GM12878 (cell line): ENCODE results near the gene GTF2IRD1. TPM values are rescaled to one million over a fixed set of nuclear protein-coding genes. Genes with fewer than 3 reads are reported as not detected.

ENCODE experiments used
- ATAC-seq: fragments of 200-7000 bp; cut with Tn5 transposase; 3 replicates; pipeline ENCODE4 v1.9.1; 2020; ENCODE audit warnings: mild to moderate bottlenecking, moderate library complexity
- BruUV-seq: library from RNA; stranded (reverse); fragments of 400-500 nt; replicated peaks from 2 replicates; lab custom pipeline; 2021; lab: Mats Ljungman, UMichigan
- CTCF ChIA-PET: fragments of 300-600 bp; sonication (Branson Sonifier 250); formaldehyde crosslinking; extraction: SDS; loops from one replicate; lab custom pipeline; 2021; ENCODE audit warnings: inconsistent platforms; lab: Yijun Ruan, JAX
- POLR2A ChIA-PET: fragments of 350-600 bp; formaldehyde crosslinking; extraction: SDS; loops from one replicate; lab custom pipeline; 2021; ENCODE audit warnings: inconsistent platforms; lab: Charles Lee
- RAD21 ChIA-PET: fragments of 300-600 bp; sonication (Branson Sonifier 250); formaldehyde crosslinking; loops from one replicate; lab custom pipeline; 2023; ENCODE audit warnings: antibody characterized with exemption; ENCODE audit not compliant: unreplicated experiment; lab: Charles Lee
- SMC1A ChIA-PET: fragments of 300-600 bp; sonication (Branson Sonifier 250); formaldehyde crosslinking; loops from one replicate; lab custom pipeline; 2023; ENCODE audit not compliant: unreplicated experiment, uncharacterized antibody; lab: Charles Lee
- DNase-seq: peaks from one replicate; pipeline ENCODE4 v3.0.0-alpha.2; 2011; ENCODE audit warnings: low read depth, low spot score
- FAIRE-seq: peaks from 3 replicates; lab custom pipeline; 2011; peaks lifted over from hg19 to GRCh38; lab: Jason Lieb, UNC
- H2AFZ ChIP-seq: 2 replicates; pipeline ENCODE4 v1.6.0; 2011; ENCODE audit warnings: low read depth, low read length, control low read depth; ENCODE audit not compliant: control insufficient read depth
- H3K27ac ChIP-seq: 2 replicates; pipeline ENCODE4 v1.5.1; 2011; ENCODE audit warnings: control low read depth; ENCODE audit not compliant: control insufficient read depth, insufficient read depth
- H3K27me3 ChIP-seq, 2 experiments: replicated peaks in 1 of 2; 2 replicates each; pipeline versions ENCODE4 v1.6.0 to v1.6.1; 2011; ENCODE audit warnings: low read length in 1 of 2; ENCODE audit not compliant: control insufficient read depth in 2 of 2, insufficient read depth in 2 of 2
- H3K36me3 ChIP-seq, 2 experiments: 2 replicates each; pipeline ENCODE4 v1.5.1; 2011; ENCODE audit warnings: low read length in 1 of 2; ENCODE audit not compliant: control insufficient read depth in 2 of 2, insufficient read depth in 2 of 2
- H3K4me1 ChIP-seq: 2 replicates; pipeline ENCODE4 v1.6.1; 2011; ENCODE audit warnings: mild to moderate bottlenecking, low read length, moderate library complexity, mixed read lengths; ENCODE audit not compliant: control insufficient read depth, insufficient read depth
- H3K4me2 ChIP-seq: 2 replicates; pipeline ENCODE4 v1.6.0; 2011; ENCODE audit warnings: control low read depth; ENCODE audit not compliant: control insufficient read depth, insufficient read depth
- H3K4me3 ChIP-seq: fragments of 200-600 bp; sonication (generic); 2 replicates; pipeline ENCODE4 v1.5.1; 2016
- H3K79me2 ChIP-seq: 2 replicates; pipeline ENCODE4 v1.6.0; 2011; ENCODE audit warnings: low read length; ENCODE audit not compliant: control insufficient read depth, insufficient read depth
- H3K9ac ChIP-seq: 2 replicates; pipeline ENCODE4 v1.8.0; 2011; ENCODE audit warnings: low read length, control low read depth, mixed read lengths; ENCODE audit not compliant: control insufficient read depth, insufficient read depth
- H3K9me3 ChIP-seq: replicated peaks from 3 replicates; pipeline ENCODE4 v1.5.1; 2011; ENCODE audit warnings: mild to moderate bottlenecking, low read length; ENCODE audit not compliant: control insufficient read depth, insufficient read depth
- H4K20me1 ChIP-seq: 2 replicates; pipeline ENCODE4 v1.6.0; 2011; ENCODE audit not compliant: control insufficient read depth, insufficient read depth
- EED ChIP-seq: sonication (generic); IDR thresholded peaks from 2 replicates; pipeline ENCODE4 v1.6.1; 2016; ENCODE audit warnings: antibody characterized with exemption, low read depth
- KDM1A ChIP-seq: fragments of 200-600 bp; sonication (generic); IDR thresholded peaks from 2 replicates; pipeline ENCODE4 v1.6.1; 2016; ENCODE audit warnings: borderline replicate concordance
- PAX8 ChIP-seq: fragments of 450-650 bp; IDR thresholded peaks from 2 replicates; pipeline ENCODE4 v1.6.1; 2017; ENCODE audit warnings: mild to moderate bottlenecking, moderate library complexity
- RBBP5 ChIP-seq: fragments of 200-600 bp; sonication (generic); conservative IDR thresholded peaks from 2 replicates; pipeline ENCODE4 v1.6.1; 2016
- SIN3A ChIP-seq: IDR thresholded peaks from 2 replicates; pipeline ENCODE4 v1.6.1; 2012; ENCODE audit warnings: low read depth, low read length, improper control_type of control experiment
- SUZ12 ChIP-seq: fragments of 200-600 bp; sonication (generic); IDR thresholded peaks from one replicate; pipeline ENCODE4 v1.6.1; 2018; ENCODE audit warnings: antibody characterized with exemption, mild to moderate bottlenecking; ENCODE audit not compliant: unreplicated experiment
- TAF1 ChIP-seq: IDR thresholded peaks from 2 replicates; pipeline ENCODE4 v1.6.1; 2011; ENCODE audit warnings: mild to moderate bottlenecking, low read depth, low read length, borderline replicate concordance
- TCF7 ChIP-seq: IDR thresholded peaks from 2 replicates; pipeline ENCODE4 v1.6.1; 2014; ENCODE audit warnings: antibody characterized with exemption, borderline replicate concordance
- WGBS: methylation state at CpG from one replicate; pipeline ENCODE4 v1.1.6; 2016; ENCODE audit warnings: low lambda C conversion rate; ENCODE audit not compliant: insufficient replicate concordance, insufficient coverage; ENCODE audit errors: missing lambda C conversion rate; 5-methylcytosine and 5-hydroxymethylcytosine counted together
- in situ Hi-C: fragments of 300-500 bp; cut with MboI; formaldehyde crosslinking; loops from 9 replicates; pipeline ENCODE4 v1.14.3; 2018; ENCODE audit warnings: mixed read lengths
- intact Hi-C: fragments of 100-400 bp; cut with micrococcal nuclease; formaldehyde crosslinking; loops from one replicate; pipeline ENCODE4 v1.14.2; 2022; ENCODE audit not compliant: unreplicated experiment
- polyA plus RNA-seq, 11 experiments: library from polyadenylated mRNA; depleted of rRNA in 4 of 11; unstranded in 6 of 11; stranded (reverse) in 5 of 11; fragments of >200 nt; fragmentation: Nextera tagmentation in 4 of 11; fragmentation: Illumina TruSeq in 1 of 11; extraction: Ambion mirVana in 4 of 11; extraction: Trizol in 1 of 11; gene quantifications; 1 replicate in 1 of 11; 2 replicates in 10 of 11; pipeline versions ENCODE4 v1.2.1 to v1.2.3, GENCODE V29; 2011 to 2016; ENCODE audit warnings: inconsistent platforms in 2 of 11, missing spikeins in 2 of 11, low read depth in 1 of 11
- total RNA-seq, 4 experiments: library from RNA; depleted of rRNA in 3 of 4; stranded (reverse); fragments of >200 nt in 3 of 4; fragmentation: Illumina TruSeq in 1 of 4; extraction: Trizol in 1 of 4; gene quantifications; 2 replicates each; pipeline versions ENCODE4 v1.2.1 to v1.2.3, GENCODE V29; 2013 to 2021
- TF ChIP-seq, protein P1 (sequence below): fragments of 450-650 bp; IDR thresholded peaks from 2 replicates; pipeline ENCODE4 v1.6.1; 2016; ENCODE audit warnings: mild to moderate bottlenecking
- TF ChIP-seq, protein P2 (sequence below): fragments of 450-650 bp; IDR thresholded peaks from 2 replicates; pipeline ENCODE4 v1.6.1; 2017; ENCODE audit warnings: mild to moderate bottlenecking, moderate library complexity

Gene GTF2IRD1
- total and polyA plus RNA-seq, 10 of the 15 experiments (the other 5 are each of a cell fraction or from before 2014, with no cell fraction given): 0.48 to 3.0 (median 1.3) TPM

DNA sequence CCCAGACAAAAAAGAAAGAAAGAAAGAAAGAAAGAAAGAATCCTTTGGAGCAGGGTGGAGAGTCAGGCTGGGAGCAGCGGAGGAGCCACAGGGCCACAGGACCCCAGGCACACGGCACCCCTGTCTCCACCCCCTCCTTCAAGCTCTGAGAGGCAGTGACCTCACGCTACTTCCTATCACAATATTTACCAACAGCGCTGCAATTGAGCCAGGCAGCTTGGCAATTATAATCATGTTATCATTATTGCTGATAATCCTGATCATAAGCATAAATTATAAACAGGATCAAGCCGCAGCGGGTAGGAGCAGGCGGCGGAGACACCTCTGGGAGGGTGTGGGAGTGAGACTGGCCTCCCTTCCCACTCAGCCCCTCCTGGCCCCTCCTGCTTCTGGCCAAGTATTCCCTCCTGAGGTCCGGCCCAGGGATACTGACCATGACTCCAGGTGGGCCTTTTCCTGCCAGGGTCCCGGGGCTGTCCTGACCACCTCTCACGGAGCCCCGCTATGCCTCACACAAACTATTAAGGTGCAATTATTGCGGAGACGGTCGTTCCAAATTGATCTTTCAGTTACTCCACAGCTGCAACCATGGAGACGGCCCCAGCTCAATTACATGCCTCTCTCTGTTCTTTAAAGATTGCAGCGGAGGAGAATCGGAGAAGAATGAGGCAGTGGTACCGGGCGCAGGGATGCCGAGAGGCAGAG is 10.0 kb upstream of the GTF2IRD1 start:
- Histone ChIP-seq H3K4me1 (no peaks in the 10 kb centered on the region), H3K4me2 (no peak overlapping the region), H3K4me3 (no peak overlapping the region), H3K27ac (no peak overlapping the region), H3K36me3 (no peaks in the 10 kb centered on the region), H3K27me3 (no peaks in the 10 kb centered on the region; a peak in 1 of 4 replicates), H3K79me2 (no peaks in the 10 kb centered on the region), H3K9me3 (peaks cover 1% of the 10 kb centered on the region; the same call in 1 of the 3 replicates), H2AFZ (no peak overlapping the region), H4K20me1 (no peaks in the 10 kb centered on the region), H3K9ac (no peak overlapping the region)
- FAIRE-seq (no peak), DNase-seq (no peak), ATAC-seq (no peak)
- 59% methylated on average over 18 of the region's 21 CpGs for WGBS
- ChIA-PET RAD21 (no interaction called here), CTCF (interaction anchor here (1.2 kb wide), 1 partner anchor 252 kb away, joined by 3 read pairs; no protein-coding TSS in a partner anchor), POLR2A (no interaction called here), SMC1A (no interaction called here)
- no TSS peak for BruUV-seq
- in situ Hi-C loops: loop anchor here (25.0 kb wide), 1 partner anchor 119 kb away; no protein-coding TSS in a partner anchor
- intact Hi-C loops: no loop called here
- TF ChIP-seq, protein P1, sequence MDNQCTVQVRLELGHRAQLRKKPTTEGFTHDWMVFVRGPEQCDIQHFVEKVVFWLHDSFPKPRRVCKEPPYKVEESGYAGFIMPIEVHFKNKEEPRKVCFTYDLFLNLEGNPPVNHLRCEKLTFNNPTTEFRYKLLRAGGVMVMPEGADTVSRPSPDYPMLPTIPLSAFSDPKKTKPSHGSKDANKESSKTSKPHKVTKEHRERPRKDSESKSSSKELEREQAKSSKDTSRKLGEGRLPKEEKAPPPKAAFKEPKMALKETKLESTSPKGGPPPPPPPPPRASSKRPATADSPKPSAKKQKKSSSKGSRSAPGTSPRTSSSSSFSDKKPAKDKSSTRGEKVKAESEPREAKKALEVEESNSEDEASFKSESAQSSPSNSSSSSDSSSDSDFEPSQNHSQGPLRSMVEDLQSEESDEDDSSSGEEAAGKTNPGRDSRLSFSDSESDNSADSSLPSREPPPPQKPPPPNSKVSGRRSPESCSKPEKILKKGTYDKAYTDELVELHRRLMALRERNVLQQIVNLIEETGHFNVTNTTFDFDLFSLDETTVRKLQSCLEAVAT: no peak
- TF ChIP-seq TCF7 (no peak), KDM1A (no peak), SUZ12 (no peak), SIN3A (no peak), RBBP5 (no peak), PAX8 (no peak), EED (no peak), TAF1 (no peak)
- TF ChIP-seq, protein P2, sequence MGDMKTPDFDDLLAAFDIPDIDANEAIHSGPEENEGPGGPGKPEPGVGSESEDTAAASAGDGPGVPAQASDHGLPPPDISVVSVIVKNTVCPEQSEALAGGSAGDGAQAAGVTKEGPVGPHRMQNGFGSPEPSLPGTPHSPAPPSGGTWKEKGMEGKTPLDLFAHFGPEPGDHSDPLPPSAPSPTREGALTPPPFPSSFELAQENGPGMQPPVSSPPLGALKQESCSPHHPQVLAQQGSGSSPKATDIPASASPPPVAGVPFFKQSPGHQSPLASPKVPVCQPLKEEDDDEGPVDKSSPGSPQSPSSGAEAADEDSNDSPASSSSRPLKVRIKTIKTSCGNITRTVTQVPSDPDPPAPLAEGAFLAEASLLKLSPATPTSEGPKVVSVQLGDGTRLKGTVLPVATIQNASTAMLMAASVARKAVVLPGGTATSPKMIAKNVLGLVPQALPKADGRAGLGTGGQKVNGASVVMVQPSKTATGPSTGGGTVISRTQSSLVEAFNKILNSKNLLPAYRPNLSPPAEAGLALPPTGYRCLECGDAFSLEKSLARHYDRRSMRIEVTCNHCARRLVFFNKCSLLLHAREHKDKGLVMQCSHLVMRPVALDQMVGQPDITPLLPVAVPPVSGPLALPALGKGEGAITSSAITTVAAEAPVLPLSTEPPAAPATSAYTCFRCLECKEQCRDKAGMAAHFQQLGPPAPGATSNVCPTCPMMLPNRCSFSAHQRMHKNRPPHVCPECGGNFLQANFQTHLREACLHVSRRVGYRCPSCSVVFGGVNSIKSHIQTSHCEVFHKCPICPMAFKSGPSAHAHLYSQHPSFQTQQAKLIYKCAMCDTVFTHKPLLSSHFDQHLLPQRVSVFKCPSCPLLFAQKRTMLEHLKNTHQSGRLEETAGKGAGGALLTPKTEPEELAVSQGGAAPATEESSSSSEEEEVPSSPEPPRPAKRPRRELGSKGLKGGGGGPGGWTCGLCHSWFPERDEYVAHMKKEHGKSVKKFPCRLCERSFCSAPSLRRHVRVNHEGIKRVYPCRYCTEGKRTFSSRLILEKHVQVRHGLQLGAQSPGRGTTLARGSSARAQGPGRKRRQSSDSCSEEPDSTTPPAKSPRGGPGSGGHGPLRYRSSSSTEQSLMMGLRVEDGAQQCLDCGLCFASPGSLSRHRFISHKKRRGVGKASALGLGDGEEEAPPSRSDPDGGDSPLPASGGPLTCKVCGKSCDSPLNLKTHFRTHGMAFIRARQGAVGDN: no peak
